Measurements from ENCODE around the gene PTPRG. TPM values are rescaled to one million over a fixed set of nuclear protein-coding genes. Genes with fewer than 3 reads are reported as not detected.

The PTPRG gene
- total RNA-seq, 1 experiment from 2014 or later: 32.1 TPM

DNA sequence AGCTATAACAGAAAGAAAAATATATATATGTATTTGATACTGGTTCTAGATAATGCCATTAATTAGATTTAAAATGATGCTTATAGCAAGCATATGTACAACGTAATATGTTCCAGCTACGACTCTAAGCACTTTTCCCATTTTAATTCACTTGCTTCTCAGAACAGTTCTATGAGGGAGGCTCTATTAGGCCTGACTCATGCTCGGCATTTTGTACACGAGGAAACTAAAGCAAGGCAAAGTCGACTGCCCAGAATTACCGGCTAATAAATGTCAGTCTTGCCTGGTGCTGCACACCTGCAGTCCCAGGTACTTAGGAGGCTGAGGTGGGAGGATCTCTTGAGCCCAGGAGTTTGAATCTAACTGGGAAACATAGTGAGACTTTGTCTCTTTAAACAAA, 106.0 kb downstream of the PTPRG start:
- ChIA-PET RAD21 (ENCODE audit: low non-redundant PET in 1 of 2, low total read pairs in 2 of 2, uncharacterized antibody in 2 of 2, unreplicated experiment in 2 of 2) (no interaction called here), CTCF (no interaction called here)
- intact Hi-C loops (cut with micrococcal nuclease): loop anchor here (10.0 kb wide), 1 partner anchor 517 kb away; no protein-coding TSS in a partner anchor

DNA sequence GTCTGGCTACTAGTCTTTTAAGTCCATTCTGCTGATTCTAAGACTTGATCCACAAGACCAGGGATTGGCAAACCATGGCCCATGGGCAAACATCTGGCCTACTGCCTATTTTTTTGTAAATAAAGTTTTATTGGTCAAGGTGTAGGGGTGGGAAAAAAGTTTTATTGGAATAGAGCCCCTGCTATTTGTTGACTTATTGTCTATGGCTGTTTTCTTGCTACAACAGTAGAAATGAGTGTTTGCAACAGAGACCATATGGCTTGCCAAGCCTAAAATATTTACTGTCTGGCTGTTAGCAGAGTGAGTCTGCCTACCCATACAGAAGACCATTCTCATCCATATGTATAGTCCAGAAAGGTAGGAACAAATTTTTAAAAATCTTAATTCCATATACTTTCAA, 106.4 kb downstream of the PTPRG start:
- no TSS peak for BruUV-seq (replicated peaks)
- H3K79me2 ChIP-seq (ENCODE audit: insufficient read depth, low read length): peaks cover 17% of the 10 kb centered on the region
- TF ChIP-seq YY1 (IDR thresholded peaks at IDR 0.05; ENCODE audit: extremely low read depth, insufficient replicate concordance, low read depth, low read length): no peak
- no peak for TF ChIP-seq ELF1 (IDR thresholded peaks at IDR 0.05; ENCODE audit: borderline replicate concordance, low read depth)
- no peak for TF ChIP-seq SRF (IDR thresholded peaks at IDR 0.05; ENCODE audit: low read depth)
- no peak for TF ChIP-seq TCF7L2 (IDR thresholded peaks at IDR 0.05; ENCODE audit: borderline replicate concordance, extremely low read depth, insufficient read depth, insufficient read length)
- TF ChIP-seq CEBPB (IDR thresholded peaks at IDR 0.05; ENCODE audit: low read depth): no peak
- no peak for TF ChIP-seq EZH2 (IDR thresholded peaks at IDR 0.05)
- TF ChIP-seq SIN3A (IDR thresholded peaks at IDR 0.05; ENCODE audit: low read depth): no peak
- no peak for TF ChIP-seq FOSL1 (IDR thresholded peaks at IDR 0.05; ENCODE audit: low read depth)
- TF ChIP-seq, protein P1, sequence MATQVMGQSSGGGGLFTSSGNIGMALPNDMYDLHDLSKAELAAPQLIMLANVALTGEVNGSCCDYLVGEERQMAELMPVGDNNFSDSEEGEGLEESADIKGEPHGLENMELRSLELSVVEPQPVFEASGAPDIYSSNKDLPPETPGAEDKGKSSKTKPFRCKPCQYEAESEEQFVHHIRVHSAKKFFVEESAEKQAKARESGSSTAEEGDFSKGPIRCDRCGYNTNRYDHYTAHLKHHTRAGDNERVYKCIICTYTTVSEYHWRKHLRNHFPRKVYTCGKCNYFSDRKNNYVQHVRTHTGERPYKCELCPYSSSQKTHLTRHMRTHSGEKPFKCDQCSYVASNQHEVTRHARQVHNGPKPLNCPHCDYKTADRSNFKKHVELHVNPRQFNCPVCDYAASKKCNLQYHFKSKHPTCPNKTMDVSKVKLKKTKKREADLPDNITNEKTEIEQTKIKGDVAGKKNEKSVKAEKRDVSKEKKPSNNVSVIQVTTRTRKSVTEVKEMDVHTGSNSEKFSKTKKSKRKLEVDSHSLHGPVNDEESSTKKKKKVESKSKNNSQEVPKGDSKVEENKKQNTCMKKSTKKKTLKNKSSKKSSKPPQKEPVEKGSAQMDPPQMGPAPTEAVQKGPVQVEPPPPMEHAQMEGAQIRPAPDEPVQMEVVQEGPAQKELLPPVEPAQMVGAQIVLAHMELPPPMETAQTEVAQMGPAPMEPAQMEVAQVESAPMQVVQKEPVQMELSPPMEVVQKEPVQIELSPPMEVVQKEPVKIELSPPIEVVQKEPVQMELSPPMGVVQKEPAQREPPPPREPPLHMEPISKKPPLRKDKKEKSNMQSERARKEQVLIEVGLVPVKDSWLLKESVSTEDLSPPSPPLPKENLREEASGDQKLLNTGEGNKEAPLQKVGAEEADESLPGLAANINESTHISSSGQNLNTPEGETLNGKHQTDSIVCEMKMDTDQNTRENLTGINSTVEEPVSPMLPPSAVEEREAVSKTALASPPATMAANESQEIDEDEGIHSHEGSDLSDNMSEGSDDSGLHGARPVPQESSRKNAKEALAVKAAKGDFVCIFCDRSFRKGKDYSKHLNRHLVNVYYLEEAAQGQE (IDR thresholded peaks at IDR 0.05; ENCODE audit: low read depth): no peak
- no peak for TF ChIP-seq POLR2A (IDR thresholded peaks at IDR 0.05; ENCODE audit: borderline replicate concordance, extremely low read depth, insufficient read depth, insufficient read length)
- TF ChIP-seq EGR1 (IDR thresholded peaks at IDR 0.05; ENCODE audit: low read depth): no peak

More for the DNA sequence above, 106.0 kb downstream of the PTPRG start:
- Histone ChIP-seq H3K9me3 (ENCODE audit: control insufficient read depth in 1 of 2, insufficient read depth in 1 of 2, low read depth in 1 of 2, low read length in 2 of 2) (no peaks in the 10 kb centered on the region), H3K79me2 (ENCODE audit: insufficient read depth, low read length) (peaks cover 17% of the 10 kb centered on the region), H3K9ac (ENCODE audit: low read length) (no peak overlapping the region), H3K4me1 (ENCODE audit: control insufficient read depth in 1 of 2, insufficient read depth in 2 of 2, low read length in 2 of 2) (peaks cover 33 to 45% of the 10 kb centered on the region in 2 experiments), H4K20me1 (ENCODE audit: insufficient read depth) (no peaks in the 10 kb centered on the region; the same call in 1 of the 2 replicates), H3K27ac (ENCODE audit: low read depth, low read length) (no peak overlapping the region), H3K9me2 (ENCODE audit: insufficient read depth) (no peaks in the 10 kb centered on the region), H3K4me2 (ENCODE audit: low read length) (no peak overlapping the region), H3K36me3 (ENCODE audit: control insufficient read depth in 1 of 2, insufficient read depth in 2 of 2, low read length in 2 of 2) (no peaks in the 10 kb centered on the region), H3K27me3 (ENCODE audit: insufficient read depth, low read length) (no peaks in the 10 kb centered on the region), H2AFZ (ENCODE audit: low read depth, low read length, poor library complexity, severe bottlenecking) (no peak overlapping the region), H3K4me3 (replicated peaks in 1 of 2; ENCODE audit: low read depth in 1 of 2, low read length in 2 of 2) (no peak overlapping the region)
- ATAC-seq (no peak), DNase-seq (ENCODE audit: low read depth, low spot score) (no peak)
- TF ChIP-seq YY1 (IDR thresholded peaks at IDR 0.05; ENCODE audit: extremely low read depth, insufficient replicate concordance, low read depth, low read length): no peak
- no peak for TF ChIP-seq POLR2A (IDR thresholded peaks at IDR 0.05; ENCODE audit: borderline replicate concordance, extremely low read depth, insufficient read depth, insufficient read length)
- TF ChIP-seq SRF (IDR thresholded peaks at IDR 0.05; ENCODE audit: low read depth): no peak
- no peak for TF ChIP-seq SP1 (IDR thresholded peaks at IDR 0.05; ENCODE audit: low read depth)
- TF ChIP-seq POLR2AphosphoS5 (IDR thresholded peaks at IDR 0.05; ENCODE audit: low read depth, low read length): no peak
- no peak for TF ChIP-seq FOSL1 (IDR thresholded peaks at IDR 0.05; ENCODE audit: low read depth)
- TF ChIP-seq RAD21 (IDR thresholded peaks at IDR 0.05; ENCODE audit: low read depth): no peak
- TF ChIP-seq, protein P2, sequence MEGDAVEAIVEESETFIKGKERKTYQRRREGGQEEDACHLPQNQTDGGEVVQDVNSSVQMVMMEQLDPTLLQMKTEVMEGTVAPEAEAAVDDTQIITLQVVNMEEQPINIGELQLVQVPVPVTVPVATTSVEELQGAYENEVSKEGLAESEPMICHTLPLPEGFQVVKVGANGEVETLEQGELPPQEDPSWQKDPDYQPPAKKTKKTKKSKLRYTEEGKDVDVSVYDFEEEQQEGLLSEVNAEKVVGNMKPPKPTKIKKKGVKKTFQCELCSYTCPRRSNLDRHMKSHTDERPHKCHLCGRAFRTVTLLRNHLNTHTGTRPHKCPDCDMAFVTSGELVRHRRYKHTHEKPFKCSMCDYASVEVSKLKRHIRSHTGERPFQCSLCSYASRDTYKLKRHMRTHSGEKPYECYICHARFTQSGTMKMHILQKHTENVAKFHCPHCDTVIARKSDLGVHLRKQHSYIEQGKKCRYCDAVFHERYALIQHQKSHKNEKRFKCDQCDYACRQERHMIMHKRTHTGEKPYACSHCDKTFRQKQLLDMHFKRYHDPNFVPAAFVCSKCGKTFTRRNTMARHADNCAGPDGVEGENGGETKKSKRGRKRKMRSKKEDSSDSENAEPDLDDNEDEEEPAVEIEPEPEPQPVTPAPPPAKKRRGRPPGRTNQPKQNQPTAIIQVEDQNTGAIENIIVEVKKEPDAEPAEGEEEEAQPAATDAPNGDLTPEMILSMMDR (IDR thresholded peaks at IDR 0.05 in 2 of 3, conservative IDR thresholded peaks at IDR 0.05 in 1 of 3; ENCODE audit: borderline replicate concordance in 1 of 3, insufficient read depth in 1 of 3, low read depth in 2 of 3, low read length in 2 of 3): no peak
- POLR2A ChIA-PET: no interaction called here
- no TSS peak for BruUV-seq (replicated peaks)

More for the DNA sequence above, 106.4 kb downstream of the PTPRG start:
- no peak for DNase-seq (ENCODE audit: low read depth, low spot score)
- Histone ChIP-seq H3K9me2 (ENCODE audit: insufficient read depth) (no peaks in the 10 kb centered on the region), H3K9ac (ENCODE audit: low read length) (no peak overlapping the region), H2AFZ (ENCODE audit: low read depth, low read length, poor library complexity, severe bottlenecking) (no peak overlapping the region), H3K4me2 (ENCODE audit: low read length) (no peak overlapping the region), H3K4me1 (ENCODE audit: control insufficient read depth in 1 of 2, insufficient read depth in 2 of 2, low read length in 2 of 2) (peaks cover 33 to 45% of the 10 kb centered on the region in 2 experiments), H3K4me3 (replicated peaks in 1 of 2; ENCODE audit: low read depth in 1 of 2, low read length in 2 of 2) (no peak overlapping the region), H3K9me3 (ENCODE audit: control insufficient read depth in 1 of 2, insufficient read depth in 1 of 2, low read depth in 1 of 2, low read length in 2 of 2) (no peaks in the 10 kb centered on the region), H3K27me3 (ENCODE audit: insufficient read depth, low read length) (no peaks in the 10 kb centered on the region), H3K36me3 (ENCODE audit: control insufficient read depth in 1 of 2, insufficient read depth in 2 of 2, low read length in 2 of 2) (no peaks in the 10 kb centered on the region), H3K27ac (ENCODE audit: low read depth, low read length) (no peak overlapping the region), H4K20me1 (ENCODE audit: insufficient read depth) (no peaks in the 10 kb centered on the region; the same call in 1 of the 2 replicates)
- POLR2A ChIA-PET: no interaction called here
- RAD21 ChIA-PET (ENCODE audit: low non-redundant PET in 1 of 2, low total read pairs in 2 of 2, uncharacterized antibody in 2 of 2, unreplicated experiment in 2 of 2): no interaction called here
- CTCF ChIA-PET: no interaction called here
- ATAC-seq: no peak
- intact Hi-C loops (cut with micrococcal nuclease): loop anchor here (10.0 kb wide), 1 partner anchor 517 kb away; no protein-coding TSS in a partner anchor
